GM12878 (cell line): ENCODE data around the gene MEN1. TPM values are rescaled to one million over a fixed set of nuclear protein-coding genes. Genes with fewer than 3 reads are reported as not detected.

Experiments used
- BCL11A ChIP-seq: IDR thresholded peaks from 2 replicates; pipeline ENCODE4 v1.6.1; 2011; ENCODE audit warnings: low read depth, low read length
- CHD4 ChIP-seq: fragments of 200-600 bp; sonication (generic); IDR thresholded peaks from 2 replicates; pipeline ENCODE4 v1.6.1; 2016; ENCODE audit warnings: mild to moderate bottlenecking
- CREM ChIP-seq: IDR thresholded peaks from 2 replicates; pipeline ENCODE4 v1.6.1; 2014; ENCODE audit warnings: antibody characterized with exemption, low read depth
- MXI1 ChIP-seq: fragments of 150-350 bp; IDR thresholded peaks from 2 replicates; pipeline ENCODE4 v1.6.1; 2011; ENCODE audit warnings: low read depth, mild to moderate bottlenecking, inconsistent platforms, low read length, improper control_type of control experiment
- MYB ChIP-seq: fragments of 150-350 bp; IDR thresholded peaks from 2 replicates; pipeline ENCODE4 v1.6.1; 2014; ENCODE audit warnings: mild to moderate bottlenecking, low read depth, low read length, borderline replicate concordance
- NBN ChIP-seq: fragments of 450-650 bp; IDR thresholded peaks from 2 replicates; pipeline ENCODE4 v1.6.1; 2016
- NR2C2 ChIP-seq: IDR thresholded peaks from 2 replicates; pipeline ENCODE4 v1.6.1; 2011; ENCODE audit warnings: borderline replicate concordance, low read depth; ENCODE audit not compliant: control insufficient read depth, insufficient read length
- RCOR1 ChIP-seq: conservative IDR thresholded peaks from 2 replicates; pipeline ENCODE4 v1.6.1; 2012; ENCODE audit warnings: low read depth, low read length, improper control_type of control experiment
- SMC3 ChIP-seq: IDR thresholded peaks from 2 replicates; pipeline ENCODE4 v1.6.1; 2011; ENCODE audit warnings: low read length, improper control_type of control experiment, borderline replicate concordance
- SP1 ChIP-seq: IDR thresholded peaks from one replicate; pipeline ENCODE4 v1.6.1; 2011; ENCODE audit warnings: low read depth, low read length
- YY1 ChIP-seq: IDR thresholded peaks from 2 replicates; pipeline ENCODE4 v1.6.1; 2011; ENCODE audit warnings: low read depth, mild to moderate bottlenecking, low read length
- polyA plus RNA-seq, 11 experiments: library from polyadenylated mRNA; depleted of rRNA in 4 of 11; unstranded in 6 of 11; stranded (reverse) in 5 of 11; fragments of >200 nt; fragmentation: Nextera tagmentation in 4 of 11; fragmentation: Illumina TruSeq in 1 of 11; extraction: Ambion mirVana in 4 of 11; extraction: Trizol in 1 of 11; gene quantifications; 1 replicate in 1 of 11; 2 replicates in 10 of 11; pipeline versions ENCODE4 v1.2.1 to v1.2.3, GENCODE V29; 2011 to 2016; ENCODE audit warnings: inconsistent platforms in 2 of 11, missing spikeins in 2 of 11, low read depth in 1 of 11
- total RNA-seq, 4 experiments: library from RNA; depleted of rRNA in 3 of 4; stranded (reverse); fragments of >200 nt in 3 of 4; fragmentation: Illumina TruSeq in 1 of 4; extraction: Trizol in 1 of 4; gene quantifications; 2 replicates each; pipeline versions ENCODE4 v1.2.1 to v1.2.3, GENCODE V29; 2013 to 2021
- TF ChIP-seq, protein P1 (sequence below): IDR thresholded peaks from 2 replicates; pipeline ENCODE4 v1.6.1; 2011; ENCODE audit warnings: mild to moderate bottlenecking, low read depth, low read length, moderate library complexity; ENCODE audit not compliant: insufficient replicate concordance
- TF ChIP-seq, protein P2 (sequence below): IDR thresholded peaks from 2 replicates; pipeline ENCODE4 v1.6.1; 2012; ENCODE audit warnings: mild to moderate bottlenecking, low read depth, low read length
- TF ChIP-seq, protein P3 (sequence below): fragments of 450-650 bp; IDR thresholded peaks from 2 replicates; pipeline ENCODE4 v1.6.1; 2017; ENCODE audit warnings: low read depth, mild to moderate bottlenecking, moderate library complexity
- TF ChIP-seq, protein P4 (sequence below): IDR thresholded peaks from 2 replicates; pipeline ENCODE4 v1.6.1; 2011; ENCODE audit warnings: low read depth, low read length, improper control_type of control experiment, borderline replicate concordance
- TF ChIP-seq, protein P5 (sequence below): fragments of 450-650 bp; IDR thresholded peaks from 2 replicates; pipeline ENCODE4 v1.6.1; 2016; ENCODE audit warnings: mild to moderate bottlenecking
- TF ChIP-seq, protein P6 (sequence below): IDR thresholded peaks from 2 replicates; pipeline ENCODE4 v1.6.1; 2012; ENCODE audit warnings: low read length, inconsistent platforms

The MEN1 gene
- total and polyA plus RNA-seq, 10 of the 15 experiments (the other 5 are each of a cell fraction or from before 2014, with no cell fraction given), result 2.5 to 39.7 (median 20.7) TPM

DNA sequence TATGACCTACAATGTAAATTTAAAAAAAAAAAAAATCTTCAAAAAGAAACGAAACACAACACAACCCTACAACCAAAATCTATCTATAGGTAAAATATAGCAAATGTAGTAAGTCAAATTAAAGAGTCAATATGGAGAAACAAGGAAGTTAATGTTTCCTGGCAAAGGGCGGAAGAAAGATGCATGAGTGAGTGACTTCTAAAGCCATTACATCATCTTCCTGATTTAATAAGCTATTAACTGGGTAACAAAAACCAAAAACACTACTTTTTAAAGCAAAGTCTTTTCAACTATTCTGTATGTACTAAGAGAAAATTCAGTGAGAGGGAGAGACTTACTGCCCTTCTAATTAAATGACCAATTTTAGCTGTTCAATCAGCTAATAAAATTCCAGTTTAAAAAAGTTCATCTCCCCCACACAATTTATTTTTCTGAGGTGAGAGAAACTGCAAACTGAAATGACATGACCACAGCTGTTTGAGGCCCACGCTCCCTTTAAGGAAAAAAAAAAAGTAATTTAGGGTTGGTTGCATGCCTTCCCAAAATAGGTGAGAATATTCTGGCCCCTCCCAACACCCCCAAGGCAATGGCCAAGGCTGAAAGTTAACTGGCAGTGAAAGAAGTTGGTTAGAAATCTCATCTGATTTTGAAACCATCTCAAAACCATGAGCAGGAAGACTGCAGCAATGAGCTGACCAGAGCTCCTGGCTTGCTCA is 37.9 kb downstream of the MEN1 start (continued):
- TF ChIP-seq, protein P1, sequence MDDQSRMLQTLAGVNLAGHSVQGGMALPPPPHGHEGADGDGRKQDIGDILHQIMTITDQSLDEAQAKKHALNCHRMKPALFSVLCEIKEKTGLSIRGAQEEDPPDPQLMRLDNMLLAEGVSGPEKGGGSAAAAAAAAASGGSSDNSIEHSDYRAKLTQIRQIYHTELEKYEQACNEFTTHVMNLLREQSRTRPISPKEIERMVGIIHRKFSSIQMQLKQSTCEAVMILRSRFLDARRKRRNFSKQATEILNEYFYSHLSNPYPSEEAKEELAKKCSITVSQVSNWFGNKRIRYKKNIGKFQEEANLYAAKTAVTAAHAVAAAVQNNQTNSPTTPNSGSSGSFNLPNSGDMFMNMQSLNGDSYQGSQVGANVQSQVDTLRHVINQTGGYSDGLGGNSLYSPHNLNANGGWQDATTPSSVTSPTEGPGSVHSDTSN, result no peak
- TF ChIP-seq, protein P2, sequence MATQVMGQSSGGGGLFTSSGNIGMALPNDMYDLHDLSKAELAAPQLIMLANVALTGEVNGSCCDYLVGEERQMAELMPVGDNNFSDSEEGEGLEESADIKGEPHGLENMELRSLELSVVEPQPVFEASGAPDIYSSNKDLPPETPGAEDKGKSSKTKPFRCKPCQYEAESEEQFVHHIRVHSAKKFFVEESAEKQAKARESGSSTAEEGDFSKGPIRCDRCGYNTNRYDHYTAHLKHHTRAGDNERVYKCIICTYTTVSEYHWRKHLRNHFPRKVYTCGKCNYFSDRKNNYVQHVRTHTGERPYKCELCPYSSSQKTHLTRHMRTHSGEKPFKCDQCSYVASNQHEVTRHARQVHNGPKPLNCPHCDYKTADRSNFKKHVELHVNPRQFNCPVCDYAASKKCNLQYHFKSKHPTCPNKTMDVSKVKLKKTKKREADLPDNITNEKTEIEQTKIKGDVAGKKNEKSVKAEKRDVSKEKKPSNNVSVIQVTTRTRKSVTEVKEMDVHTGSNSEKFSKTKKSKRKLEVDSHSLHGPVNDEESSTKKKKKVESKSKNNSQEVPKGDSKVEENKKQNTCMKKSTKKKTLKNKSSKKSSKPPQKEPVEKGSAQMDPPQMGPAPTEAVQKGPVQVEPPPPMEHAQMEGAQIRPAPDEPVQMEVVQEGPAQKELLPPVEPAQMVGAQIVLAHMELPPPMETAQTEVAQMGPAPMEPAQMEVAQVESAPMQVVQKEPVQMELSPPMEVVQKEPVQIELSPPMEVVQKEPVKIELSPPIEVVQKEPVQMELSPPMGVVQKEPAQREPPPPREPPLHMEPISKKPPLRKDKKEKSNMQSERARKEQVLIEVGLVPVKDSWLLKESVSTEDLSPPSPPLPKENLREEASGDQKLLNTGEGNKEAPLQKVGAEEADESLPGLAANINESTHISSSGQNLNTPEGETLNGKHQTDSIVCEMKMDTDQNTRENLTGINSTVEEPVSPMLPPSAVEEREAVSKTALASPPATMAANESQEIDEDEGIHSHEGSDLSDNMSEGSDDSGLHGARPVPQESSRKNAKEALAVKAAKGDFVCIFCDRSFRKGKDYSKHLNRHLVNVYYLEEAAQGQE, result no peak
- TF ChIP-seq RCOR1 (no peak), YY1 (no peak), SP1 (no peak), MYB (no peak), NBN (peak; percentile 65; the same call in 1 of the 2 replicates), SMC3 (no peak), NR2C2 (no peak), CREM (0 out of 2 replicates have a peak, but pooled peaks have one; percentile 21), MXI1 (no peak), BCL11A (no peak), CHD4 (no peak)
- TF ChIP-seq, protein P3, sequence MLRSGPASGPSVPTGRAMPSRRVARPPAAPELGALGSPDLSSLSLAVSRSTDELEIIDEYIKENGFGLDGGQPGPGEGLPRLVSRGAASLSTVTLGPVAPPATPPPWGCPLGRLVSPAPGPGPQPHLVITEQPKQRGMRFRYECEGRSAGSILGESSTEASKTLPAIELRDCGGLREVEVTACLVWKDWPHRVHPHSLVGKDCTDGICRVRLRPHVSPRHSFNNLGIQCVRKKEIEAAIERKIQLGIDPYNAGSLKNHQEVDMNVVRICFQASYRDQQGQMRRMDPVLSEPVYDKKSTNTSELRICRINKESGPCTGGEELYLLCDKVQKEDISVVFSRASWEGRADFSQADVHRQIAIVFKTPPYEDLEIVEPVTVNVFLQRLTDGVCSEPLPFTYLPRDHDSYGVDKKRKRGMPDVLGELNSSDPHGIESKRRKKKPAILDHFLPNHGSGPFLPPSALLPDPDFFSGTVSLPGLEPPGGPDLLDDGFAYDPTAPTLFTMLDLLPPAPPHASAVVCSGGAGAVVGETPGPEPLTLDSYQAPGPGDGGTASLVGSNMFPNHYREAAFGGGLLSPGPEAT, result 0 out of 2 replicates have a peak, but pooled peaks have one; percentile 28
- TF ChIP-seq, protein P4, sequence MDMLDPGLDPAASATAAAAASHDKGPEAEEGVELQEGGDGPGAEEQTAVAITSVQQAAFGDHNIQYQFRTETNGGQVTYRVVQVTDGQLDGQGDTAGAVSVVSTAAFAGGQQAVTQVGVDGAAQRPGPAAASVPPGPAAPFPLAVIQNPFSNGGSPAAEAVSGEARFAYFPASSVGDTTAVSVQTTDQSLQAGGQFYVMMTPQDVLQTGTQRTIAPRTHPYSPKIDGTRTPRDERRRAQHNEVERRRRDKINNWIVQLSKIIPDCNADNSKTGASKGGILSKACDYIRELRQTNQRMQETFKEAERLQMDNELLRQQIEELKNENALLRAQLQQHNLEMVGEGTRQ, result no peak
- TF ChIP-seq, protein P5, sequence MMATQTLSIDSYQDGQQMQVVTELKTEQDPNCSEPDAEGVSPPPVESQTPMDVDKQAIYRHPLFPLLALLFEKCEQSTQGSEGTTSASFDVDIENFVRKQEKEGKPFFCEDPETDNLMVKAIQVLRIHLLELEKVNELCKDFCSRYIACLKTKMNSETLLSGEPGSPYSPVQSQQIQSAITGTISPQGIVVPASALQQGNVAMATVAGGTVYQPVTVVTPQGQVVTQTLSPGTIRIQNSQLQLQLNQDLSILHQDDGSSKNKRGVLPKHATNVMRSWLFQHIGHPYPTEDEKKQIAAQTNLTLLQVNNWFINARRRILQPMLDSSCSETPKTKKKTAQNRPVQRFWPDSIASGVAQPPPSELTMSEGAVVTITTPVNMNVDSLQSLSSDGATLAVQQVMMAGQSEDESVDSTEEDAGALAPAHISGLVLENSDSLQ, result peak; percentile 15; the same call in 1 of the 2 replicates
- TF ChIP-seq, protein P6, sequence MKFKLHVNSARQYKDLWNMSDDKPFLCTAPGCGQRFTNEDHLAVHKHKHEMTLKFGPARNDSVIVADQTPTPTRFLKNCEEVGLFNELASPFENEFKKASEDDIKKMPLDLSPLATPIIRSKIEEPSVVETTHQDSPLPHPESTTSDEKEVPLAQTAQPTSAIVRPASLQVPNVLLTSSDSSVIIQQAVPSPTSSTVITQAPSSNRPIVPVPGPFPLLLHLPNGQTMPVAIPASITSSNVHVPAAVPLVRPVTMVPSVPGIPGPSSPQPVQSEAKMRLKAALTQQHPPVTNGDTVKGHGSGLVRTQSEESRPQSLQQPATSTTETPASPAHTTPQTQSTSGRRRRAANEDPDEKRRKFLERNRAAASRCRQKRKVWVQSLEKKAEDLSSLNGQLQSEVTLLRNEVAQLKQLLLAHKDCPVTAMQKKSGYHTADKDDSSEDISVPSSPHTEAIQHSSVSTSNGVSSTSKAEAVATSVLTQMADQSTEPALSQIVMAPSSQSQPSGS, result peak; percentile 34; the same call in 1 of the 2 replicates
